ENCODE data around the gene SYT8.

SYT8 gene

GRCh38 chr11:1841511-1842148 is 6.8 kb downstream of the SYT8 start:
- H3K79me2 ChIP-seq (ENCODE audit: insufficient read depth, low read length), result no peaks in the 10 kb centered on the region
- H4K20me1 ChIP-seq (ENCODE audit: insufficient read depth, low read length), result no peaks in the 10 kb centered on the region; the same call in 1 of the 2 replicates
- H3K9me3 ChIP-seq (ENCODE audit: insufficient read depth, low read length, severe bottlenecking), result no peaks in the 10 kb centered on the region
- H3K27ac ChIP-seq (ENCODE audit: low read length), result no peak overlapping the region
- H3K27me3 ChIP-seq (ENCODE audit: insufficient read depth, low read length, poor library complexity), result peaks cover 6% of the 10 kb centered on the region
- no peak for TF ChIP-seq EZH2 (IDR thresholded peaks at IDR 0.05; ENCODE audit: borderline replicate concordance, low read depth, low read length, severe bottlenecking)
- TF ChIP-seq, protein P1, sequence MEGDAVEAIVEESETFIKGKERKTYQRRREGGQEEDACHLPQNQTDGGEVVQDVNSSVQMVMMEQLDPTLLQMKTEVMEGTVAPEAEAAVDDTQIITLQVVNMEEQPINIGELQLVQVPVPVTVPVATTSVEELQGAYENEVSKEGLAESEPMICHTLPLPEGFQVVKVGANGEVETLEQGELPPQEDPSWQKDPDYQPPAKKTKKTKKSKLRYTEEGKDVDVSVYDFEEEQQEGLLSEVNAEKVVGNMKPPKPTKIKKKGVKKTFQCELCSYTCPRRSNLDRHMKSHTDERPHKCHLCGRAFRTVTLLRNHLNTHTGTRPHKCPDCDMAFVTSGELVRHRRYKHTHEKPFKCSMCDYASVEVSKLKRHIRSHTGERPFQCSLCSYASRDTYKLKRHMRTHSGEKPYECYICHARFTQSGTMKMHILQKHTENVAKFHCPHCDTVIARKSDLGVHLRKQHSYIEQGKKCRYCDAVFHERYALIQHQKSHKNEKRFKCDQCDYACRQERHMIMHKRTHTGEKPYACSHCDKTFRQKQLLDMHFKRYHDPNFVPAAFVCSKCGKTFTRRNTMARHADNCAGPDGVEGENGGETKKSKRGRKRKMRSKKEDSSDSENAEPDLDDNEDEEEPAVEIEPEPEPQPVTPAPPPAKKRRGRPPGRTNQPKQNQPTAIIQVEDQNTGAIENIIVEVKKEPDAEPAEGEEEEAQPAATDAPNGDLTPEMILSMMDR (IDR thresholded peaks at IDR 0.05; ENCODE audit: borderline replicate concordance, extremely low read depth, low read length, poor library complexity, severe bottlenecking), result no peak
- no peak for DNase-seq
- no peak for ATAC-seq (ENCODE audit: insufficient read depth, low read depth)
- H3K4me2 ChIP-seq (ENCODE audit: insufficient read depth, low read length), result no peak overlapping the region
- H2AFZ ChIP-seq (ENCODE audit: low read depth, low read length), result no peak overlapping the region
- no peaks in the 10 kb centered on the region for H3K36me3 ChIP-seq (ENCODE audit: insufficient read depth, low read length)
- H3K9ac ChIP-seq (ENCODE audit: low read depth, low read length), result no peak overlapping the region
- no peak overlapping the region for H3K4me3 ChIP-seq (ENCODE audit: low read depth in 1 of 2, low read length in 2 of 2)
- H3K4me1 ChIP-seq (ENCODE audit: insufficient read depth, low read length), result 0 out of 2 replicates have a peak, but pooled peaks cover 4% of the 10 kb centered on the region

DNA sequence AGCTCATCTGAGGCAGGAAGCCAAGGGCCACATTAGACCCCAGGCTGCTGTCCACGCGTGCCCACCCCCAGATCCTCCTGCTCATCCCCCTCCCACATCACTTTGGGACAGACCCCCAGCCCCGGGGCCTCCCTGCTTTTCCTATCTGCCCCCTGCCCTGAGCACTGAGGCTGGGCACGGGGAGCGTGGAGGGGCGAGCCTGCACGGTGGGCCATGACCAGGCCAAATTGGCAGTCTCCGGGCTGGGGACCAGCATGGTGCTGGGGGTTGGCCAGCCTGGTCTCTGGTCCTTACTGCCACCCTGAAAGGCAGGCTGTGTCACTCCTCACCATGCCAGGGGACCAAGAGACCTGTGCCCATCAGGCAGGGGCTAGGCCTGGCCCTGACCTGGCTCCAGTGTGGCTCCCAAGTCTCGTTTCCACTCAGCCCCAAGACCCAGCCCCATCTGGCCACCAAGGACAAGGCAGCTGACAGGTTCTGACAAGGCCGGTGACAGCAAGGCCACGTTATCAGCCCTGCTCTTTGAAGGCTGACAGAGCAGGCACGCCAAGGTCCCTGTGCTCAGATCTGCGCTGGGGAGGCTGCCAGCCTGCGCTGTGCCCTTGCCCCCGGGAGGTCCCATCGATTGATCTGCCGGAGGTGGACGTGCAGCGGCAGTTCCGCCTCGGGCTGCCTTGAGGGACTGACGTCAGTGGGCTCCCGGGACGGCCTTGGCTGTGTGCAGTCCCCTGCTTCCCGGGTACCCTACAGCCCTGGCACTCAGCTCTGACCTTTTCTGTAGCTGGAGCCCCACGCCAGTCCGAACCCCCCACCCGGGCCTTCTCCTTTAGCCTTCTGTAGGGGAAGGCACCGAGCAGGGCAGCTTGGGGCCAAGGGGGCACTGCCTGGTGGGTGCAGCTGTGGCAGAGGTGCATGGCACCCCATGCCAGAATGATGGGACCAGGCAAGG is 7.6 kb downstream of the SYT8 start:
- Histone ChIP-seq H3K9me3 (ENCODE audit: insufficient read depth, low read length, severe bottlenecking) (no peaks in the 10 kb centered on the region), H3K36me3 (ENCODE audit: insufficient read depth, low read length) (no peaks in the 10 kb centered on the region), H3K27me3 (ENCODE audit: insufficient read depth, low read length, poor library complexity) (peaks cover 6% of the 10 kb centered on the region), H3K27ac (ENCODE audit: low read length) (no peak overlapping the region), H3K4me2 (ENCODE audit: insufficient read depth, low read length) (no peak overlapping the region), H3K9ac (ENCODE audit: low read depth, low read length) (no peak overlapping the region), H3K4me3 (ENCODE audit: low read depth in 1 of 2, low read length in 2 of 2) (no peak overlapping the region), H3K79me2 (ENCODE audit: insufficient read depth, low read length) (no peaks in the 10 kb centered on the region), H4K20me1 (ENCODE audit: insufficient read depth, low read length) (no peaks in the 10 kb centered on the region; the same call in 1 of the 2 replicates), H2AFZ (ENCODE audit: low read depth, low read length) (no peak overlapping the region), H3K4me1 (ENCODE audit: insufficient read depth, low read length) (0 out of 2 replicates have a peak, but pooled peaks cover 4% of the 10 kb centered on the region)
- ATAC-seq (ENCODE audit: insufficient read depth, low read depth) (no peak), DNase-seq (no peak)
- TF ChIP-seq, protein P1 (IDR thresholded peaks at IDR 0.05; ENCODE audit: borderline replicate concordance, extremely low read depth, low read length, poor library complexity, severe bottlenecking), result no peak
- no peak for TF ChIP-seq EZH2 (IDR thresholded peaks at IDR 0.05; ENCODE audit: borderline replicate concordance, low read depth, low read length, severe bottlenecking)

DNA sequence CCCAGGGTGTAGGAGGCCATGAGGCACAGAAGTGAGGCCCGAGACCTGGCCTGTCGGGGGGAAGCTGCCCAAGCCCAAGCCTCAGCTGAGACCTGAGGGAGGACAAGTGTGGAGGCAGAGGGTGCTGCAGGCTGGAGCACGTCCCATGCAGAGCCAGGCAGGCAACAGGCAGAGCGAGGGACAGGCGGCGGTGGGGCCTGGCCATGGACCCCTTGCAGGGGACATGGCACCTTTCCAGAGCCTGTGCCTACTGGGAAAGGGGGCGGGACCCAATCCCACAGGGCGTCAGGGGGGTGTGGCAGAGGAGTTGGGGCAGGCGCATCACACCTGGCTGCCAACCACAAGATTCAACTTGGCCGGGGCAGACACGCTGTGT is 8.3 kb downstream of the SYT8 start:
- H4K20me1 ChIP-seq (ENCODE audit: insufficient read depth, low read length), result no peaks in the 10 kb centered on the region; the same call in 1 of the 2 replicates
- no peak overlapping the region for H3K4me3 ChIP-seq (ENCODE audit: low read depth in 1 of 2, low read length in 2 of 2)
- no peak for ATAC-seq (ENCODE audit: insufficient read depth, low read depth)
- no peak for DNase-seq
- H2AFZ ChIP-seq (ENCODE audit: low read depth, low read length), result no peak overlapping the region
- H3K79me2 ChIP-seq (ENCODE audit: insufficient read depth, low read length), result no peaks in the 10 kb centered on the region
- no peaks in the 10 kb centered on the region for H3K36me3 ChIP-seq (ENCODE audit: insufficient read depth, low read length)
- H3K27me3 ChIP-seq (ENCODE audit: insufficient read depth, low read length, poor library complexity), result peaks cover 6% of the 10 kb centered on the region
- H3K4me1 ChIP-seq (ENCODE audit: insufficient read depth, low read length), result no peaks in the 10 kb centered on the region
- H3K9ac ChIP-seq (ENCODE audit: low read depth, low read length), result no peak overlapping the region
- H3K4me2 ChIP-seq (ENCODE audit: insufficient read depth, low read length), result no peak overlapping the region
- H3K9me3 ChIP-seq (ENCODE audit: insufficient read depth, low read length, severe bottlenecking), result no peaks in the 10 kb centered on the region
- H3K27ac ChIP-seq (ENCODE audit: low read length), result no peak overlapping the region
- TF ChIP-seq, protein P1 (IDR thresholded peaks at IDR 0.05; ENCODE audit: borderline replicate concordance, extremely low read depth, low read length, poor library complexity, severe bottlenecking), result no peak
- no peak for TF ChIP-seq EZH2 (IDR thresholded peaks at IDR 0.05; ENCODE audit: borderline replicate concordance, low read depth, low read length, severe bottlenecking)
